Measurements from ENCODE around the gene IGF2R.
A peak's percentile ranks its signal among the peaks of the same experiment; 100 is the strongest.
"Not testable (repeated sequence)": the region's sequence is repeated elsewhere in the genome, so short reads cannot be mapped to it uniquely, and the experiment has no call there.

The IGF2R gene

DNA sequence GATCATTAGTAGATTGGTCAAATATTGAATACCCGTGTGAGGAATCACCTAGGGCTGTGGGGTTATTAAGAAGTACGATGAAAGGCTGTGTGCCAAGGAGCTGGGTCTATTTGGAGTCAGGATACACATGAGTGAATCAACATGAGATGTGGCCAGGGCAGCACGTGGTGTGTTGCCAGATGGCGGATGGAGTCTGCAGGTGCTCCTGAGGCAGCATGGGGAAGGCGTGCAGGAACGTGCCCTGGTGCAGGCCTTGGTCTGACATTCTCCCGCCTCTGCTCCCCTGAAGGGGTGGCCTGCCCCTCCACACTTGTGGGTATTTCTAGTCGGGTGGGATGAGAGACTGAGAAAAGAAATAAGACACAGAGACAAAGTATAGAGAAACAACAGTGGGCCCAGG lies 113.7 kb downstream of the IGF2R start:
- Histone ChIP-seq H3K27me3 (ENCODE audit: control insufficient read depth in 1 of 2, insufficient read depth in 2 of 2, low read length in 2 of 2) (no peaks in the 10 kb centered on the region), H3K27ac (ENCODE audit: low read depth, low read length) (no peak overlapping the region), H3K4me3 (ENCODE audit: low read depth in 1 of 2, low read length in 2 of 2) (no peak overlapping the region), H3K4me1 (ENCODE audit: control insufficient read depth in 1 of 2, insufficient read depth in 2 of 2, low read length in 2 of 2) (no peaks in the 10 kb centered on the region), H3K9me3 (ENCODE audit: control insufficient read depth in 1 of 2, low read length in 2 of 2) (no peaks in the 10 kb centered on the region), H3K36me3 (ENCODE audit: control insufficient read depth in 1 of 2, insufficient read depth in 2 of 2, low read length in 2 of 2) (peaks cover 50 to 79% of the 10 kb centered on the region in 2 donors), H3K9ac (ENCODE audit: low read depth in 1 of 2, low read length in 2 of 2) (no peak overlapping the region)

DNA sequence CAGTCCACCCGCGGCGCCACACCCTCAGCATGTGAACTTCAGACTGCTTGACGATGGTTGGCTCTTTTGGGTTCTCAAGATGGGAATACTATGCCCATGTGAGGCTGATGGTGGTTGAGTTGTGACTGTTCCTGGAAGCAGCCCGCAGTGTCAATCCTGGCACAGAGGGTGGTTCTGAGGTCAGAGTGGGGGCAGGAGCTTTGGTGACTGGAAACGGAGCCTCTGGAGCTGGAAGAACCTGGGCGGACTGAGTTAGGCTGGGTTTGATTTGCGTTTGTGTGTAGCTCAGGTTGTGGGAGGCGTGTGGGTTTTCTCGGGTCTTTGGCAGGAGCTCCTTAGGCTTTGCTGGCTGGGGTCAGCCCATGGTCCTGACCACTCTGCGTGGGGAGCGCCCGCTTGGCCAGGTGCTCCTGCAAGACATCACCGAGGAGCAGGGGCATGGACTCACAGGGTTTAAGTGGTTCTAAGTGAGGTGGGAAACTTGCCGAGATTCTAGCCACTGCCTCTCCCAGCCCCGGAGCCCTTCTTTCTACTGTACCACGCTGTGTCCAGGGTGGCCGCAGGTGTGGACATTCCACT lies 115.4 kb downstream of the IGF2R start:
- Histone ChIP-seq H3K36me3 (ENCODE audit: control insufficient read depth in 1 of 2, insufficient read depth in 2 of 2, low read length in 2 of 2) (peaks cover 43 to 77% of the 10 kb centered on the region in 2 donors), H3K9me3 (ENCODE audit: control insufficient read depth in 1 of 2, low read length in 2 of 2) (no peaks in the 10 kb centered on the region), H3K27me3 (ENCODE audit: control insufficient read depth in 1 of 2, insufficient read depth in 2 of 2, low read length in 2 of 2) (no peaks in the 10 kb centered on the region)

DNA sequence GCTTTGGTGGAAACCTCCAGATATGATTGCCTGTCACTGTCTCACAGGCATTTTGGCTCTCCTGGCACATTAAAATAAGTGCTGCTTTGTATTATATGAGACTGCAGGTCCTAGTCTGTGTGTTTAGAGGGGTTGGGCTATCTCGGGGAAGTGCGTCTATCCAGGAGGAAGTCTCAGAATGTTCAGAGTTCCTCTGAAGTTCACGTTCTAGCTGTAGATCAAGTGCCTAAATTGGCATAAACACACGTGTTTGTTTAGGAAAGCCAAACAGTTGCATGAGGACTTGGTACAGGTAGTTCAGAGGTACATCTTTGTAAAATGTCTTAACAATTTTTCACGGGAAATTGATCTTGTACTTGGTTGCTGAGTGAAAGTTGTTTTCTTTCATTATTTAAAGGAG lies 116.3 kb downstream of the IGF2R start:
- no peaks in the 10 kb centered on the region for H3K27me3 ChIP-seq (ENCODE audit: control insufficient read depth in 1 of 2, insufficient read depth in 2 of 2, low read length in 2 of 2)
- H3K9ac ChIP-seq (ENCODE audit: low read depth in 1 of 2, low read length in 2 of 2): no peak overlapping the region
- H3K27ac ChIP-seq (ENCODE audit: low read depth, low read length): no peak overlapping the region
- H3K36me3 ChIP-seq (ENCODE audit: control insufficient read depth in 1 of 2, insufficient read depth in 2 of 2, low read length in 2 of 2): peaks cover 34 to 77% of the 10 kb centered on the region in 2 donors
- H3K4me1 ChIP-seq (ENCODE audit: control insufficient read depth in 1 of 2, insufficient read depth in 2 of 2, low read length in 2 of 2): peaks cover 4 to 9% of the 10 kb centered on the region in 2 donors
- no peaks in the 10 kb centered on the region for H3K9me3 ChIP-seq (ENCODE audit: control insufficient read depth in 1 of 2, low read length in 2 of 2)
- H3K4me3 ChIP-seq (ENCODE audit: low read depth in 1 of 2, low read length in 2 of 2): no peak overlapping the region

More for the DNA sequence above, 115.4 kb downstream of the IGF2R start:
- Histone ChIP-seq H3K9ac (ENCODE audit: low read depth in 1 of 2, low read length in 2 of 2) (no peak overlapping the region), H3K4me1 (ENCODE audit: control insufficient read depth in 1 of 2, insufficient read depth in 2 of 2, low read length in 2 of 2) (no peaks in the 10 kb centered on the region), H3K4me3 (ENCODE audit: low read depth in 1 of 2, low read length in 2 of 2) (no peak overlapping the region), H3K27ac (ENCODE audit: low read depth, low read length) (no peak overlapping the region)

DNA sequence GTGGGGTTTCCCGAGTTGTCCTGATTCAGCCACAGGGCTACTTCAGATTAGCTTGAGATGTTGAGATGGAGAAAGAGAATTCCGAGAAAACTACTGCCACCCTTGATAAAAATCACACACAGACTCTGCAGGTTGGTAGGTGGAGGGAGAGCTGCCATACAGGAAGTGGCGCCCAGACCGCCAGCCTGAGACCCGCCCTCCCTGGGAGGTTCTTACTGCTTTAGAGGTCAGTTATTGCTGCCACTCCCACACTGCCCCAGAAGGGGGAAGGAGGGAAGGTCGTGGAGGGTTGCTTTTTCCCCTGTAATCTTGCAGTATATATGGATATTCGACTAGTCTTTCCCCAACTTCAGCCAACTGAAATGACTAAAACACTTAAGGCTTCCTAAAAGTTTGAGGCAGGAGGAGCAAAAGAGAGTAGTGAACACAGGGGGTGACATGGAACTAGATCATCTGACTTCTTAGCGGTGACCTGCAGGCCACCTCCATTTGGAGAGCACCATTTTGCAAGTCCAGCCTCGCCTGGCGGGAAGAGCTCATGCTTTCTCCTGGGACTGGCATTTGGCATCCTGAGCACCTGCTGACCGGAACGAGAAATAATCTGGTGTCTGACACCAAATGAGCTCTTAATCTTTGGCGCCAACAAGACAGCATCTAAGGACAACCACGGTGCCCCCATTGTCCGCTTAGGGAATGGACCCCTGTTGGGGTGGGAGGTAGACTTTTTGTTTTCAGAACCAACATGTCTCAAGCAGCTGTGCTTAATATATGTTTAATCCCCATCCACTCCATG lies 117.0 kb downstream of the IGF2R start:
- no peaks in the 10 kb centered on the region for H3K9me3 ChIP-seq (ENCODE audit: control insufficient read depth in 1 of 2, low read length in 2 of 2)
- H3K4me1 ChIP-seq (ENCODE audit: control insufficient read depth in 1 of 2, insufficient read depth in 2 of 2, low read length in 2 of 2): peaks cover 6 to 10% of the 10 kb centered on the region in 2 donors
- H3K27me3 ChIP-seq (ENCODE audit: control insufficient read depth in 1 of 2, insufficient read depth in 2 of 2, low read length in 2 of 2): no peaks in the 10 kb centered on the region
- no peak overlapping the region for H3K9ac ChIP-seq (ENCODE audit: low read depth in 1 of 2, low read length in 2 of 2)
- no peak overlapping the region for H3K4me3 ChIP-seq (ENCODE audit: low read depth in 1 of 2, low read length in 2 of 2)
- peaks cover 30 to 78% of the 10 kb centered on the region in 2 donors for H3K36me3 ChIP-seq (ENCODE audit: control insufficient read depth in 1 of 2, insufficient read depth in 2 of 2, low read length in 2 of 2)
- no peak overlapping the region for H3K27ac ChIP-seq (ENCODE audit: low read depth, low read length)

DNA sequence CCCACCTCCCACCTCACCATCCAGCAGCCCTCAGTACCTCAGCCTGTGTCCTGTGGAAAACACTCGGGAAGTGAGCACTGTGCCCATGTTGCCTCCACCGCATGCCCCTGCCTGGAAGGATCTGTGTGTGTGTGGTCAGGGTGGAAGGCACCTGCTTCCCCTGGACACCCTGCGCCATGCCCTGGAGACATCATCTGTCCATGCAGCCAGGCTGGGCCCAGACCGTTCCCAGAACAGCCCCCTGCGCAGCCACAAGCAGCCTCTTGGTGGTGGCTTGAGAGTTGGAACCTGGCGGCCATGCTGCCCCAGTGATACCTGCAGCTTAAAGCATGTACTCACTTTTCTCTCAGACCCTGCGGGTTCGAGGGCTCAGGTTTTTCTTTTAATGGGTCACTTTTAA lies 117.9 kb downstream of the IGF2R start:
- Histone ChIP-seq H3K4me3 (ENCODE audit: low read depth in 1 of 2, low read length in 2 of 2) (no peak overlapping the region), H3K36me3 (ENCODE audit: control insufficient read depth in 1 of 2, insufficient read depth in 2 of 2, low read length in 2 of 2) (peaks cover 36 to 79% of the 10 kb centered on the region in 2 donors), H3K4me1 (ENCODE audit: control insufficient read depth in 1 of 2, insufficient read depth in 2 of 2, low read length in 2 of 2) (peaks cover 10 to 12% of the 10 kb centered on the region in 2 donors), H3K27me3 (ENCODE audit: control insufficient read depth in 1 of 2, insufficient read depth in 2 of 2, low read length in 2 of 2) (no peaks in the 10 kb centered on the region), H3K9me3 (ENCODE audit: control insufficient read depth in 1 of 2, low read length in 2 of 2) (no peaks in the 10 kb centered on the region), H3K27ac (ENCODE audit: low read depth, low read length) (no peak overlapping the region), H3K9ac (ENCODE audit: low read depth in 1 of 2, low read length in 2 of 2) (no peak overlapping the region)

DNA sequence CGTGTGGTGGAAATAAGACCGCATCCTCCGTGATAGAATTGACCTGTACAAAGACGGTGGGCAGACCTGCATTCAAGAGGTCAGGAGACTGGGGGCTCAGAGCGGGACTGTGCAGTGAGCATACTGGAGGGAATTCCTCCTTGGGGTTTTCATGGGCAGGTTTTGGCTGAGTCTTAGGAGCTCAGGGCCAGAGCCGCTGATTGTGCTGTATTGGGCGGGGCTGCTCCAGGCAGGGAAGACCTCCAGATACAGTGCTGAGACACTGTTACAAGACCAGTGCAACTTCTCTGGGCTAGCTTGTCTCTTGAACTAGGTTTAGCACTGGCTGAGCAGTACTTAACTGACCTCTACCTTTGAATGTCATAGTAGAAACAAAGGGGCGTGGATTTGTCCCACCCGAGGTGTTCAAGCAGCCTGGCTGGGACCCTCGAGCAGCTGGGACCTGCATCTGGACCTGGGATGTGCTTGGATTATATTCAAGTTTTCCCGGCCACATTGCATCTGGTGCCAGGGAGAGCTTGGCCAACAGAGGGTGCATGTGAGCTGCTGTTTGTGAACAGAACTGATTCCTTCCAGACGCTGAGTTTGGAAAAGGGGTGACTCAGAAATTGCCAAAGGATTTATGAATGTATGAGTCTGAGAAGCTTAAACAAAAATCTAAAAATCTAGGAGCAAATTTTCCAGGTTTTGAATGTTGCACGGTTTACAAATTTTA lies 119.3 kb downstream of the IGF2R start:
- H3K4me1 ChIP-seq (ENCODE audit: control insufficient read depth in 1 of 2, insufficient read depth in 2 of 2, low read length in 2 of 2): peaks cover 10 to 12% of the 10 kb centered on the region in 2 donors
- H3K9me3 ChIP-seq (ENCODE audit: control insufficient read depth in 1 of 2, low read length in 2 of 2): no peaks in the 10 kb centered on the region
- H3K36me3 ChIP-seq (ENCODE audit: control insufficient read depth in 1 of 2, insufficient read depth in 2 of 2, low read length in 2 of 2): peaks cover 43 to 86% of the 10 kb centered on the region in 2 donors
- no peaks in the 10 kb centered on the region for H3K27me3 ChIP-seq (ENCODE audit: control insufficient read depth in 1 of 2, insufficient read depth in 2 of 2, low read length in 2 of 2)
- H3K9ac ChIP-seq (ENCODE audit: low read depth in 1 of 2, low read length in 2 of 2): no peak overlapping the region
- H3K27ac ChIP-seq (ENCODE audit: low read depth, low read length): no peak overlapping the region
- no peak overlapping the region for H3K4me3 ChIP-seq (ENCODE audit: low read depth in 1 of 2, low read length in 2 of 2)

DNA sequence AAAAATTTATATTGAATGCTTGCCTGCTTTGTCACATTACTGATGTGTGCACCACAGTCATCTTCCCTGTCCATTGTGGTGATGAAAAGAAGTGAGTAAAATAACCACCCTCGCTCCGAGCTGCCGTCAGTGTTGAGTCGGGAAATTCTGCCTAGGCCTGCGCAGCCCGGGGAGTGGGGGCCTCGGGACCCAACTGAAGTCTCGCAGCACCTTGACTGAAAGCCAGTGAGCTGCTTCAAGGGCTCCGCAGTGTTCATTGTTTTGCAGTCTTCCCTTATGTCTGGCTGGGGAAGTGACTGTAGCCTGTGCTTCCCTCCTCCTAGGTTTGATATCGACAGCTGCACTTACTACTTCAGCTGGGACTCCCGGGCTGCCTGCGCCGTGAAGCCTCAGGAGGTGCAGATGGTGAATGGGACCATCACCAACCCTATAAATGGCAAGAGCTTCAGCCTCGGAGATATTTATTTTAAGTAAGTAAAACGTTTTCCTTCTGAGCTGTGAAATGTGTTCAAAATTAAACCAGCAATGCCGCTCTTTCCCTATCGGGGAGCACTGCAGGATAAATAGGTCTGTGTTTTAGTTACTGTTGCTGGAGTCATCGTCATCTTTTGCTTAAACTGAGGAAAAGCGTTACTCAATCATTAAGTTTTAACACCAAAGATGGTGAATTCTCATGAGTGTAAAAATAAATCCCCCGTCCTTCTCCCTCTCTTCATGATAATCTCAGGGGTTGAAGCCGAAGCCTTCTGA lies 120.1 kb downstream of the IGF2R start:
- peaks cover 50 to 87% of the 10 kb centered on the region in 2 donors for H3K36me3 ChIP-seq (ENCODE audit: control insufficient read depth in 1 of 2, insufficient read depth in 2 of 2, low read length in 2 of 2)
- no peaks in the 10 kb centered on the region for H3K9me3 ChIP-seq (ENCODE audit: control insufficient read depth in 1 of 2, low read length in 2 of 2)
- no peak overlapping the region for H3K27ac ChIP-seq (ENCODE audit: low read depth, low read length)
- no peak overlapping the region for H3K4me3 ChIP-seq (ENCODE audit: low read depth in 1 of 2, low read length in 2 of 2)
- no peaks in the 10 kb centered on the region for H3K27me3 ChIP-seq (ENCODE audit: control insufficient read depth in 1 of 2, insufficient read depth in 2 of 2, low read length in 2 of 2)
- H3K4me1 ChIP-seq (ENCODE audit: control insufficient read depth in 1 of 2, insufficient read depth in 2 of 2, low read length in 2 of 2): peaks cover 10 to 12% of the 10 kb centered on the region in 2 donors
- no peak overlapping the region for H3K9ac ChIP-seq (ENCODE audit: low read depth in 1 of 2, low read length in 2 of 2)

DNA sequence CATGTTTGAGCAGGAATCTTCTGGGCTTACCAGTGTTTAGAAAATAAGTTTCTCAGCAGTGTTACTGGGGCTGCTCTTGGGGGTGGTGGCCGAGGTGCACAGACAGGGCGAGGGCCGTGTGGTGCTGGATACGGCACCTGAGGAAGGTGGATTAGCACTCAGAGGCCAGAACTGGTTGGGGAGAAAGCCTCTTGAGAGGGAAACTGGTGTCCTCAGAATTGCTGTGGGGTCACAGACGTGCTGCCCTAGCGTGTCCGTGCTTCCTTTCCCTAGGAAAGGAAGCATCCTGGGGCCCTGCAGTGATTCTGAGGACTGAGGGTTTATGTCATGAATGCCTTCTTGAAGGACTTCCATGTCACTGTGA lies 120.6 kb downstream of the IGF2R start:
- Histone ChIP-seq H3K27me3 (ENCODE audit: control insufficient read depth in 1 of 2, insufficient read depth in 2 of 2, low read length in 2 of 2) (no peaks in the 10 kb centered on the region), H3K9ac (ENCODE audit: low read depth in 1 of 2, low read length in 2 of 2) (no peak overlapping the region), H3K9me3 (ENCODE audit: control insufficient read depth in 1 of 2, low read length in 2 of 2) (no peaks in the 10 kb centered on the region), H3K27ac (ENCODE audit: low read depth, low read length) (peak overlapping the region; percentile 18), H3K36me3 (ENCODE audit: control insufficient read depth in 1 of 2, insufficient read depth in 2 of 2, low read length in 2 of 2) (peaks cover 49 to 86% of the 10 kb centered on the region in 2 donors), H3K4me1 (ENCODE audit: control insufficient read depth in 1 of 2, insufficient read depth in 2 of 2, low read length in 2 of 2) (peaks cover 10 to 12% of the 10 kb centered on the region in 2 donors), H3K4me3 (ENCODE audit: low read depth in 1 of 2, low read length in 2 of 2) (no peak overlapping the region)

DNA sequence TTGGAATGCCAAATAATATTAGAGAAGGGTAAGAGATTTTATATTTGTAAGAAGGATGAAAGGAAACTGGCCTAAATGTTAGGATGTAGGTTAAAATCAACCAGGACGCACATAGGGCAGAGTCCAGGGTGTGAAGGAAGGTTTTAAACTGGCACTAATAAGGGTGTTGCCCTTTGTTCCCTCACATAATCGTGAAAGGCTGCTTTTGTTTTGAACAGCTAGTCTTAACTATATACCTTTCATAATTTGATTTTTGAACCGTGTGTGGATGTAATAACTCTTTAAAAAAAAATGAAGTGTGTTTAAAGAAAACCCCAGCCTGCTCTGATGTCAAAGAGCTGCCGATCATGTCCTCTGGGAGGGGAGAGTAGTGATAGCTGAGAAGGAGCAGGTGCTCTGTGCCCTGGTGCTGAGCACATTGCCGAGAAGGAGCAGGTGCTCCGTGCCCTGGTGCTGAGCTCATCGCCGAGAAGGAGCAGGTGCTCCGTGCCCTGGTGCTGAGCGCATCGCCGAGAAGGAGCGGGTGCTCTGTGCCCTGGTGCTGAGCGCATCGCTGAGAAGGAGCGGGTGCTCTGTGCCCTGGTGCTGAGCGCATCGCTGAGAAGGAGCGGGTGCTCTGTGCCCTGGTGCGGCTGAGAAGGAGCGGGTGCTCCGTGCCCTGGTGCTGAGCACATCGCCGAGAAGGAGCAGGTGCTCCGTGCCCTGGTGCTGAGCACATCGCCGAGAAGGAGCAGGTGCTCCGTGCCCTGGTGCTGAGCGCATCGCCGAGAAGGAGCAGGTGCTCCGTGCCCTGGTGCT lies 121.8 kb downstream of the IGF2R start:
- peaks cover 10 to 12% of the 10 kb centered on the region in 2 donors for H3K4me1 ChIP-seq (ENCODE audit: control insufficient read depth in 1 of 2, insufficient read depth in 2 of 2, low read length in 2 of 2)
- H3K9ac ChIP-seq (ENCODE audit: low read depth in 1 of 2, low read length in 2 of 2); H3K9me3 ChIP-seq (ENCODE audit: control insufficient read depth in 1 of 2, low read length in 2 of 2); H3K27me3 ChIP-seq (ENCODE audit: control insufficient read depth in 1 of 2, insufficient read depth in 2 of 2, low read length in 2 of 2): not testable (repeated sequence)
- H3K36me3 ChIP-seq (ENCODE audit: control insufficient read depth in 1 of 2, insufficient read depth in 2 of 2, low read length in 2 of 2): peaks cover 40 to 78% of the 10 kb centered on the region in 2 donors
- H3K4me3 ChIP-seq (ENCODE audit: low read depth in 1 of 2, low read length in 2 of 2): peak overlapping the region in 1 of 2 donors; percentile 9
- peak overlapping the region; percentile 61 for H3K27ac ChIP-seq (ENCODE audit: low read depth, low read length)

Data from duodenal mucosa (tissue), 2 donors.